H54 (cell line): ENCODE data around the gene NAV3.
"Not testable (repeated sequence)": the region's sequence is repeated elsewhere in the genome, so short reads cannot be mapped to it uniquely, and the experiment has no call there.

Experiments
- DNase-seq: peaks from one replicate; pipeline ENCODE4 v3.0.0; 2011; ENCODE audit warnings: low spot score, mixed read lengths; ENCODE audit not compliant: insufficient read length
- FAIRE-seq: peaks from 3 replicates; lab custom pipeline; 2011; peaks lifted over from hg19 to GRCh38; lab: Jason Lieb, UNC
- POLR2A ChIP-seq: IDR thresholded peaks from 2 replicates; pipeline ENCODE4 v1.6.1; 2011; ENCODE audit warnings: low read depth, mild to moderate bottlenecking, low read length

The NAV3 gene

GRCh38 chr12:78229591-78230101 lies 399.0 kb downstream of the NAV3 start:
- FAIRE-seq (peak; percentile 70), DNase-seq (peak; percentile 5)
- TF ChIP-seq POLR2A: no peak

GRCh38 chr12:78232756-78233155 lies 402.1 kb downstream of the NAV3 start:
- FAIRE-seq (no peak), DNase-seq (no peak)
- TF ChIP-seq POLR2A: no peak

GRCh38 chr12:78236264-78236663 lies 405.6 kb downstream of the NAV3 start:
- FAIRE-seq: no peak
- TF ChIP-seq POLR2A: no peak
- no peak for DNase-seq

- no peak for TF ChIP-seq POLR2A
- DNase-seq: no peak
- no peak for FAIRE-seq
Measured at GRCh38 chr12:78239544-78239943, 408.9 kb downstream of the NAV3 start.

GRCh38 chr12:78240827-78241226 lies 410.1 kb downstream of the NAV3 start:
- DNase-seq (no peak), FAIRE-seq (no peak)
- TF ChIP-seq POLR2A: no peak

- no peak for TF ChIP-seq POLR2A
- no peak for FAIRE-seq
- DNase-seq: no peak
Measured at GRCh38 chr12:78241446-78241845, 410.8 kb downstream of the NAV3 start.

- TF ChIP-seq POLR2A: no peak
- FAIRE-seq: no peak
- DNase-seq: no peak
Measured at GRCh38 chr12:78244916-78245507, 414.3 kb downstream of the NAV3 start.

GRCh38 chr12:78248321-78248720 lies 417.6 kb downstream of the NAV3 start:
- FAIRE-seq: no peak

GRCh38 chr12:78249578-78249977 lies 418.9 kb downstream of the NAV3 start:
- FAIRE-seq (no peak), DNase-seq (no peak)
- no peak for TF ChIP-seq POLR2A

More at GRCh38 chr12:78248321-78248720, 417.6 kb downstream of the NAV3 start:
- no peak for TF ChIP-seq POLR2A
- no peak for DNase-seq

- DNase-seq, FAIRE-seq: not testable (repeated sequence)
Measured at GRCh38 chr12:78257662-78258061, 427.0 kb downstream of the NAV3 start.

- no peak for TF ChIP-seq POLR2A
- FAIRE-seq: no peak
- DNase-seq: no peak
Measured at GRCh38 chr12:78260976-78261375, 430.3 kb downstream of the NAV3 start.

- no peak for TF ChIP-seq POLR2A
- DNase-seq (no peak), FAIRE-seq (no peak)
Measured at GRCh38 chr12:78261901-78262300, 431.2 kb downstream of the NAV3 start.
